Tongue (tissue), 2 donors: Measurements from ENCODE around the gene POLR3H. TPM values are rescaled to one million over a fixed set of nuclear protein-coding genes. Genes with fewer than 3 reads are reported as not detected.
"Not testable (repeated sequence)": the region's sequence is repeated elsewhere in the genome, so short reads cannot be mapped to it uniquely, and the experiment has no call there.

Experiments
- DNase-seq: peaks from one replicate; pipeline ENCODE4 v3.0.0-alpha.2; 2015
- total RNA-seq: library from RNA; depleted of rRNA; stranded (reverse); fragments of >200 nt; gene quantifications from one replicate; pipeline ENCODE4 v1.2.3, GENCODE V29; 2014

Gene POLR3H
- total RNA-seq, 1 donor from 2014 or later, result 12.9 TPM

DNA sequence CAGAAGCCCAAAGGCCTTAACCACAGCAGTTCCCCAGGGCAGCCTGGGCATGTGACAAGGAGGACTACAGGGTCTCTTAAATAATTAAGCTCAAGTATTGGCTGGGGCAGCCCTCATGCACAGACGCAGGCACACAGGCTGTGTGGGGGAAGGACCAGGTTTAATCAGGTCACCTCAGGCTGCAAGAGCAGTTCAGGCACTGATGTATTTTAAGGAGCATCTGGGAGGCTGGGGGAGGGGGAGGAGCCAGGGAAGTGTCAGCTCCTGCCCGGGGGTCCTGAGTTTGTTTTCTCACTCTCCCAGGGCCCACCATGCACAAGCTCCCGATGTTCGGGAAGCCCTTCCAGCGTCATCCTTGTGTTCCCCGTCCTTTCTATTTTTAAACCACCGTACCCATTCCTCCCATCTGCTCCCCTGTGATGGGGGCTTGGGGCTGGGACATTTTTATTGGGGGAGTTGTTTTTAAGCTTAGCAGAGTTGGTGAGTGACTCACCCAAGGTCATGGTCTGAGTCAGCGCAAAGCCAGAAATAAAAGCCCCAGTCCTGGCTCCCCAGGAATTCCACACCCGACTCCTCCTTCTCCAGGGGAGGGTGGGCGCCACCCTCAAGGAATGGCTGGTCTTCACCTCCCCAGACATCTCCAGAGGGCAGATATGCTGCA, 18.9 kb upstream of the POLR3H start:
- no peak for DNase-seq

DNA sequence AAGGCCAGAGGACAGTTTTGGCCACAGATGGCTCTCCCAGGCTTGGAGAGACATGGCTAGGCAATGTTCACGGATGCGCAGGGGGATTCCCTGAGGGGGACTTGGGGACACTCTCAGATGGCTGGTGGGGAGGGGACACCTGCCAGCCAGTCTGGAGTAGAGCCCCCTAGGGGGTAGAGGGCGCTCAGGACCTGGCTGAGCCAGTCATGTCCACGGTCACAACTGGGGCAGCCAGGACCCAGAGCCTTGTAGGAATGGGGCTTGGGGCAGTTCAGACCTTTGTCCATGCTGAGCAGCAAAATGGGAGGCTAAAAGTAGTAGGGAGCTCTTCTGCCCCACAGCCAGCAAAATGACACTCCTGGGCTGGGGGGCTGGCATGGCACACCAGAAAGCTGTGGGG, 18.2 kb upstream of the POLR3H start:
- no peak for DNase-seq

- no peak for DNase-seq
Observed at GRCh38 chr22:41561788-41562187, 17.5 kb upstream of the POLR3H start.

DNA sequence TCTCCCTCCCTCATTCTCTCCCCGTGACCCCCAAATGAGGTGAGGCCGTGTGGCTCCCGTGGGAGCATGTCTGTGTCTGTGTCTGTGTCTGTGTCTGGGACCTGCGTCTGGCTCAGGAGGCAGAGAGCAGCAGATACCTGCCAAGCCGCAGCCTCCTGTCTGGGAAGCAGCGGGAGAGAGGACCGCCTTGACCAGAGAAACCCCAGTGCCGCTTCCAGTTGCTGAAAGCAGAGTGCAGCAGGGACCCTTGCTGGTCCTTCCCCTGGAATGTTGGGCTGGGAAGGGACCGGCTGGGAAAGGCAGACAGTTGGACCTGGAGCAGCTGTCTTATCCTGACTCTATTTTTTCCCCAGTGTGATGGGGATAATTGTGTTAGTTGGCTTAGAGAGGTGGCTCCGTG, 17.1 kb upstream of the POLR3H start:
- peak; percentile 63 for DNase-seq

GRCh38 chr22:41560095-41560471, 15.8 kb upstream of the POLR3H start:
- DNase-seq, result no peak

GRCh38 chr22:41558241-41558630, 14.0 kb upstream of the POLR3H start:
- not testable (repeated sequence) for DNase-seq

DNA sequence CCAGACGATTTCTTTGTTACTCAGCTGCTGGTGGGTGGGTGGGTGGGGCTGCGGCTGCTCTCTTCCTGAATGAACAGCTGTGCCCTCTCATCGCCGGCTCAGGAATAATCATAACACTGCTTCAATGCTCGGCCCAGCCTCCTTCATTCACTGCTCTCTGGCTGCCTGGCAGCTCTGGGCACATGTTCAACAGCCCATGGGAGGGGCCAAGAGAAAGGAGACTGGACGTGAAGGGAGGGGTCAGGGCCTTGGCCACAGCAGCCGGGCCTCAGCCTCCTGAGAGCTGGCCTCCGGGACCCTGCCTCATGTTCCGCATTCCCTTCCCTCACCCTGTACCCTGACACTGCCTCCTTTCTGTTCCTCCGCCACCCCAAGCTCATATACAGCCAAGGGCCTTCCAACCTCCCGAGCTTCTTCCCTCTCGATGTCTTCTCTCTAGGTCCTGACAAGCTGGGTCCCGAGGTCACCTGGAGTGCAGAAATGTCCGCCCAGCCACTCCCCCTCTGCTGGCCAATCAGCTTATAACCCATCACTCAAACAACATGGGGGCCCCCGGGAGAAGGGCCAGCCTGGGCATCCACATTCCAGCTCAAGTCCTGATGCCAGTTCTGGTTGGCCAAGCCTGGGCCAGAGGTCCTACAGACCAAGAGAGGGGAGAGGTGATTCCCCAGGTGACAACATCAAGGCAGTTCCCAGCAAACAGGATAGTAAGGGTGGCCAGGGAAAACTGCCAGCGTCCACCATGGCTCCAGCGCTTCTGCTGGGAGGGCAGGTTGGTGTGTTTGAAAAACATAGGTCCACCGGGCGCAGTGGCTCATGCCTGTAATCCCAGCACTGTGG, 13.4 kb upstream of the POLR3H start:
- peak; percentile 96 for DNase-seq

DNA sequence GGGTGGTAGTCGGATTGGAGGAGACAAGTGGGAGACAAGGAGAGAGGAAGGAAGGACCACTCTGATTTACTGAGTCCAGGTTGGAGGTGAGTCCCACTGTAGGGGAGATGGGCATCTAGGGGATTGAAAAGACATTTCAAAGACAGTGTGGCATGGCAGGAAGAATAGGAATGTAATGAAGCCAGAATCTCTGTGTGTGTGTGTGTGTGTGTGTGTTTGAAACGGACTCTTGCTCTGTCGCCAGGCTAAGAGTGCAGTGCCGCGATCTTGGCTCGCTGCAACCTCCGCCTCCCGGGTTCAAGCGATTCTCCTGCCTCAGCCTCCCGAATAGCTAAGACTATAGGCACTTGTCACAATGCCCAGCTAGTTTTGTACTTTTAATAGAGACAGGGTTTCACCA, 12.3 kb upstream of the POLR3H start:
- DNase-seq, result no peak

- DNase-seq, result no peak
Observed at GRCh38 chr22:41555325-41555982, 11.2 kb upstream of the POLR3H start.

DNA sequence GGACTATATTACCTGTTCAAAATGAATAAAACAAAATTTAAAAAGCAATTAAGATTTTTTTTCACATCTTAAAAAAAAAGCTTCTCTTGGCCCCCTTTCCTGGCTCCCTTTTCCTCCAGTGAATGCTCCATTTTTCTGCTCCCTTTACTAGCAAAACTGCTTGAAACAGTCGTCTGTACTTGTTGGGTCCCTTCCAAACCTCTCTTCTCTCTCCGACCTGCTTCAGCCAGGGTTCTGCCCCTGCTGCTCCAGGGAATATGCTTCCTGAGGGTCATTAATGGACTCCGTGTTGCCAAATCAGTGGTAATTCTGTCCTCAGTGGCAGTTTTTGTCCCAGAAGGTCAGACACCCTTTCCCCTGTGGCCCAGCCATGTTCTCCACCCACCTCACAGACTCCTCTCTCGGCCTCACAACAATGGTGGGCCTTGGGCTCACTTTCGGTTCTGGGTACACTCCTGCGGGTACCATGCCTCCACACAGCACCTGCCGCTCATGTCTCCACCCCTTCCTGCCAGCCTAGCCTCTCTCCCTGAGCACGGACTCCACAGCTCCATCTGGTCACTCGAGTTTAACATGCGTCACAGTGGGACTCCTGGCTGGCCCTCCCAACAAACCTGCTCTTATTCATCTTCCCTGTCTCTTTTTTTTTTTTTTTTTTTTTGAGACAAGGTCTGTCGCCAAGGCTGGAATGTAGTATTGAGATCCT, 7.8 kb upstream of the POLR3H start:
- DNase-seq, result no peak

DNA sequence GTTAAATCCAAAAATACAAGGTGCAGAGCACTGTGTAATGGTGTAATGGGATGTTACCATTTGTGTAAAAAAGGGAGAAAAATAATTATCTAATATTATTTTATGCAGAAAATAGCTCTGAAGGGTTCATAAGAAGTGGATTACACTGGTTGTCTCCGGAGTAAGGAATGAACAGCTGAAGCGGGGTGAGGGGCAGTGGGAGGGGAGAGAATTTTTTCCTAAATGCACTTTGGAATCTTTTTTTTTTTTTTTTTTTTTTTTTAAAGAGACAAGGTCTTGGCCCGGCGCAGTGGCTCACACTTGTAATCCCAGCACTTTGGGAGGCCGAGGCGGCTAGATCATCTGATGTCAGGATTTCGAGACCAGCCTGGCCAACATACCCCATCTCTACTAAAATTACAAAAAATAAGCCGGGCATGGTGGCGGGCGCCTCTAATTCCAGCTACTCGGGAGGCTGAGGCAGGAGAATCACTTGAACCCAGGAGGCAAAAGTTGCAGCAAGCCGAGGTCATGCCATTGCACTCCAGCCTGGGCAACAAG, 6.8 kb upstream of the POLR3H start:
- DNase-seq, result peak; percentile 85

- DNase-seq, result no peak
Observed at GRCh38 chr22:41548830-41549211, 4.6 kb upstream of the POLR3H start.

DNA sequence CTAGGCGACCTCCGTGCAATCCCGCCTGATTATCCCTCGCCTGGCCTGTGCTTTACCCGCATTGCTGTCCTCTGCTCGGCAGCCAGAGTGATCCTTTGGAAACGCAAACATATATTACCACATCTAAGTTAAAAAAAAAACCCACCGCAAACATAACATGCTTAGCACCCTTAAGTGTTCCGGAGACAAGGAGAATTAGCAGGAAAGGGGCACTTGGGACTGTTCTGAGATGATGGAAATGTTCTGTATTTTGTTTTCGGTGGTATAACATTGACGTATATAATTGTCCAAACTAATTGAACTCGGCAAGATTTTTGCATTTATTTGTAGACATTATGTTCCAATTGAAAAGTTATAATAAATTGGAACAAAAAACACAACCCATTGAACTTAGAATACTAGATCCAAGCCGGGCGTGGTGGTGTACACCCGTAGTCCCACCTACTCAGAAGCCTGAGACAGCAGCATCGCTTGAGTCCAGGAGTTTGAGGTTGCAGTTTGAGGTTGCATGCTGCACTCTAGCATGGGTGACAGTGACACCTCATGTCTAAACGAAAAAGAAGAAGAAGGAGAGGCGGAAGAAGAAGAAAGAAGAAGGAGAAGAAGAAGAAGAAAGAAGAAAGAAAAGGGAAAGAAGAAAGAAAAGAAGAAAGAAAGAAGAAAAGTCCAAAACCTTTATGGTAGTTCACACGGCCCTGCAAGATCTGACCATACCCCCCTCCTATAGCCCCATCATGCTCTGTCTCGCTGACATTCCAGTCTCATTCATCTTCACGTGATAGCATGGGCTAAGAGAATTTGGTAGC, 604 bp upstream of the POLR3H start:
- no peak for DNase-seq

- DNase-seq, result no peak
Observed at GRCh38 chr22:41542224-41542623, 2.0 kb downstream of the POLR3H start.

GRCh38 chr22:41541484-41541883, 2.8 kb downstream of the POLR3H start:
- no peak for DNase-seq

DNA sequence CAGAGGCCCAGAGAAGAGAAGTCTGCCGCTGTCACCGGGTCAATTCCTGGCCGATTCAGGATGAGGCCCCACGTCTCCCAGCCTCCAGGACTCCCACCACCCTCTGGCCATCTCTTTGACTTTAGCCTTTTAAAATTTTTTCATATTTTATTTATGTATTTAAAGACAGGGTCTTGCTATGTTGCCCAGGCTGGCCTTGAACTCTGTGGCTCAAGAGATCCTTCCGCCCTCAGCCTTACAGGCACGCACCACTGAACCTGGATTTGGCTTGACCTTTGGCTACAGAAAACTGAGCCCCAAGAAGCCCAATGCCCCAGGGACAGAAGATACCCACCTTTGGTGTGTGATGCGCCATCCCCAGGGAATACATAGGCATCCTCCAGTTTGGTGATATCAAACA, 3.9 kb downstream of the POLR3H start:
- no peak for DNase-seq

DNA sequence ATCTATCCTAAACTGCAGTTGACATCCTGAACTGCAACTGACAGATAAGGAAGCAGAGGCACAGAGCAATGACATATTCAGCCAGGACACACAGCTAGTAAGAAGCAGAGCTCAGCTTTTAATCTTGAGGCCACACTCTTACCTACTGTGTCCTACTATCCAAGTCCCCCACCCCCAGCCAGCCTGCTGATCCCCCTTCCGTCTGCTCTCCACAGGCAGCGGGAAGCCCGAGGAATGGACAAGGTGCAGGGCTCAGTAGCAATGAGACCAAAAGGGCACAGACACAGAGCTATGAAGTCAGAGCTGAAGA, 4.3 kb downstream of the POLR3H start:
- DNase-seq, result no peak

GRCh38 chr22:41539146-41540005, 4.9 kb downstream of the POLR3H start:
- DNase-seq, result no peak

- no peak for DNase-seq
Observed at GRCh38 chr22:41538583-41538982, 5.7 kb downstream of the POLR3H start.

DNA sequence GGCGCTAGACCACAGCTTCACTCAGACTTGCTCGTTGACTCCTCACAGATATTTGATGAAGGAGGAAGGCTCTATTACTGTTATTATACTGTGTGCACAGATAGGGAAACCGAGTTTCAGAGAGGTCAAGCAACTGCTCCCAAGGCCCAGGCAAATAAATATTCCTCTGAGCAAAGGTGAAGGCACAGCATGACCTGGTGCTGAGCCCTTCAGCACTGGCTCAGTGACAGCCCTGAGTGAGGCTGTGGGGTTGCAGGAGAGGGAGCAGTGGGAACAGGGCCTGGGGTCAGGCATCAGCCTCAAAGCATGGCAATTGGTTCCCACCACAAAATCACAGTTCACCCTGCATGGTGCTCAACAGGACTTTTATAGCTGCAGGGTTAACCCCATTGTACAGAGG, 7.1 kb downstream of the POLR3H start:
- no peak for DNase-seq

- DNase-seq, result no peak
Observed at GRCh38 chr22:41535244-41535643, 9.0 kb downstream of the POLR3H start.
